B cell (primary cell): ENCODE measurements around the gene MALSU1.

ENCODE experiments used
- CTCF ChIP-seq: fragments of 200-600 bp; IDR thresholded peaks from one replicate; pipeline ENCODE4 v1.8.0; 2022; ENCODE audit warnings: antibody characterized with exemption, mild to moderate bottlenecking
- EZH2 ChIP-seq: IDR thresholded peaks from 2 replicates; pipeline ENCODE4 v1.6.1; 2012; ENCODE audit warnings: borderline replicate concordance, low read depth, mild to moderate bottlenecking, moderate library complexity, low read length; ENCODE audit not compliant: insufficient read depth, poor library complexity, severe bottlenecking

- TF ChIP-seq CTCF (no peak), EZH2 (no peak)
These were observed 42.4 kb upstream of the MALSU1 start for GRCh38 chr7:23256731-23257130.
